Activated naive CD8-positive, alpha-beta T cell treated with anti-CD3 and anti-CD28 coated beads for 36 hours (primary cell): ENCODE results near the gene SLC28A3. TPM values are rescaled to one million over a fixed set of nuclear protein-coding genes. Genes with fewer than 3 reads are reported as not detected.

Experiments
- DNase-seq: peaks from one replicate; pipeline ENCODE4 v3.0.0; 2021
- H3K27ac Mint-ChIP-seq: one replicate; pipeline ENCODE4 v1.8.0; 2022; ENCODE audit warnings: mild to moderate bottlenecking, moderate library complexity, mixed read lengths
- H3K27me3 Mint-ChIP-seq: one replicate; pipeline ENCODE4 v1.8.0; 2022; ENCODE audit warnings: mild to moderate bottlenecking, mixed read lengths
- H3K36me3 Mint-ChIP-seq: one replicate; pipeline ENCODE4 v1.8.0; 2021; ENCODE audit warnings: mild to moderate bottlenecking, mixed read lengths
- H3K4me1 Mint-ChIP-seq: one replicate; pipeline ENCODE4 v1.8.0; 2021; ENCODE audit warnings: mixed read lengths
- H3K4me3 Mint-ChIP-seq: one replicate; pipeline ENCODE4 v1.8.0; 2022; ENCODE audit warnings: mild to moderate bottlenecking, moderate library complexity, mixed read lengths
- H3K9me3 Mint-ChIP-seq: one replicate; pipeline ENCODE4 v1.8.0; 2022; ENCODE audit warnings: mixed read lengths
- total RNA-seq, 2 experiments: library from RNA; stranded (reverse); gene quantifications; one replicate each; pipeline ENCODE4 v1.2.3, GENCODE V29; 2021

The SLC28A3 gene
- total RNA-seq, 2 experiments from 2014 or later = 0.36 to 0.41 TPM

DNA sequence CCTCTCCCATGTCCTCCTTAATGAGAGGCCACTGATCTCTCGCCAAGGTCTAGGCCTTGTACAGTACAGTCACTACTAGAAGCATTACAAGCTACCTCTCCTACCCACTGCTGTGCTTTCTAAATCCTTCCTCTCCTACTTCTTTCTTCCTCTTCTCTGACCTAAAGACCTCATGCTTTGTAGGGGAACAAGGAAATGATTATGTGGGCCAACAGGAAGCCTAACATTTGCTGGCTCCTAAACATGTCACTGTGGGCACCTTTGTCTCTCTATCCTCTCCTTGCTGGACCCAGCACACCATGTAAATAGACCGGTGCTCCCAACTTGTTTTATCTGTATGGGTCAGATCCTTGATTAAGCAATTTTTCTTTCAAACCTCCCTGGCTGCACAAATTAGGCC lies 16.7 kb downstream of the SLC28A3 start:
- Mint-ChIP-seq H3K36me3 (no peaks in the 10 kb centered on the region), H3K27me3 (no peaks in the 10 kb centered on the region), H3K9me3 (peaks cover 4% of the 10 kb centered on the region), H3K4me1 (no peaks in the 10 kb centered on the region), H3K4me3 (no peak overlapping the region), H3K27ac (no peak overlapping the region)
- no peak for DNase-seq

DNA sequence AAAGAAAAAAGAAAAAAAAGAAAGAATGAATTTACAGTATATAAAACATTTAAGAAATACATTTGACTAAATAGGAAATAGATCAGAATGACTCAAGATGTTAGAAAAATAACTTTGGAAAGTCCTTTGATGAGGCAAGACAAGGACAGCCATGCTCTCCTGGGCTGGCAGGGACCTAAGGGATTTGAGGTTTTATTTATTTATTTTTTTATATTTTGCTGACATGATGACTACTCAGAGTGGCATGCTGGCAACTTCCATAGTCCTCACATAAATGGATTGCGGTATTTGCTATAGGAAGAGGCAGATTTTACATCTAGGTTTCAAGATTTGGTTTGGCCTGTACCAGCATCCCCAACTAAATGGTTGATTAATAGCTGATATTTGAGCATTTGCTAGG lies 17.7 kb downstream of the SLC28A3 start:
- Mint-ChIP-seq H3K27me3 (no peaks in the 10 kb centered on the region), H3K36me3 (no peaks in the 10 kb centered on the region), H3K4me1 (no peaks in the 10 kb centered on the region), H3K4me3 (no peak overlapping the region), H3K27ac (no peak overlapping the region), H3K9me3 (peaks cover under 1% of the 10 kb centered on the region)
- no peak for DNase-seq

DNA sequence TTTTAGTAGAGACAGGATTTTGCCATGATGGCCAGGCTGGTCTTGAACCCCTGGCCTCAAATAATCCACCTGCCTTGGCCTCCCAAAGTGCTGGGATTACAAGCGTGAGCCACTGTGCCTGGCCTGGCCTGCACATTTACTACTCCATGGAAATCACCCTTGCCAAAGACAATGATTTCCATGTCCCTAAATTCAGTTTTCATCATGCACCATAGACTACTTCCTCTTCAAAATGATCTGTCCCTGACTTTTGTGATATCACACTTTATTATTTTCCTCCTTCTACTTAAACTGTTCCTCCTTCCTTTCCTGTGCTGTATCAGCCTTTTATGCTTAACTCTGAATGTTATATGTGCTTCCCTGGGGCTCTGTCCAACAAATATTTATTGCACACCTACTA lies 20.3 kb downstream of the SLC28A3 start:
- no peaks in the 10 kb centered on the region for H3K9me3 Mint-ChIP-seq
- H3K4me3 Mint-ChIP-seq = no peak overlapping the region
- H3K27me3 Mint-ChIP-seq = no peaks in the 10 kb centered on the region
- DNase-seq = no peak
- H3K27ac Mint-ChIP-seq = no peak overlapping the region
- H3K36me3 Mint-ChIP-seq = no peaks in the 10 kb centered on the region
- H3K4me1 Mint-ChIP-seq = no peaks in the 10 kb centered on the region

DNA sequence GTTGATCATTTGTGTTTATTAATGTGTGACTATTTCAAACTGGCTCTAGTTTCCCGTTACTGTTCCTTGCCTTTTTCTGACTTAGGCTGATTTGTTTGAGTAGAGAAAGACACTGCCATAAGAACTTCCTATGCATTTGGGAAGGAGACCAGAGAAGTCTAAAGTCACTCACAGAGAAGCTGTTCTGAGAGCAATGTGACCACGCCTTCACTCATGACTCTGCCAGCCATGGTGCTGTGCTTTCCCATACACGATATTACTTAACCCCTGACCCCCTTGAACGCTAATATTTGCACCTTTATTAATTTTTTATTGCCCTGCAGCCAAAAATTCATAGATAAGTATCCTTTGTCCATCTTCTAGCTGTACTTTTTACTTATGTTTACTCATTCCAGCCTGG lies 20.9 kb downstream of the SLC28A3 start:
- no peak overlapping the region for H3K4me3 Mint-ChIP-seq
- peaks cover 2% of the 10 kb centered on the region for H3K4me1 Mint-ChIP-seq
- DNase-seq = no peak
- H3K27ac Mint-ChIP-seq = no peak overlapping the region
- no peaks in the 10 kb centered on the region for H3K27me3 Mint-ChIP-seq
- no peaks in the 10 kb centered on the region for H3K9me3 Mint-ChIP-seq
- H3K36me3 Mint-ChIP-seq = no peaks in the 10 kb centered on the region

DNA sequence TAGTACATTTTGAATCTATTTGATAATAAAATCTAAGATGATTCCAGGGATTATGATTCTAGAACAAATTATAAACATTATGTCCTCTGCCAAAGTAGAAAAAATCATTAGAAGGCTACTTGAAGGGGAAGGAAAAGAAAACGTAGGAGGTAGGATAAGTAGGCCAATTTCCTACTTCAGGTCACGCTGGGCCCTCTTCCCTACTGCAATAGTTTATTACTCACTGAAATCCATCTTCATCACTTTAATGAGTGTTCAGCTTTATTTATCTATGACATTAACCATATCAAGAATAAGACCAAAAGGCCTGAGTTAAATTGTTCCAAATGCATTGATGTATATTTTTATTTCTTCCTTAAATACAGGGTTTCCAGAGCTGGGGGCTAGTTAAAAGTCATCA lies 21.6 kb downstream of the SLC28A3 start:
- H3K27ac Mint-ChIP-seq = no peak overlapping the region
- H3K27me3 Mint-ChIP-seq = no peaks in the 10 kb centered on the region
- H3K36me3 Mint-ChIP-seq = no peaks in the 10 kb centered on the region
- peaks cover 2% of the 10 kb centered on the region for H3K4me1 Mint-ChIP-seq
- H3K4me3 Mint-ChIP-seq = no peak overlapping the region
- no peak for DNase-seq
- H3K9me3 Mint-ChIP-seq = no peaks in the 10 kb centered on the region

DNA sequence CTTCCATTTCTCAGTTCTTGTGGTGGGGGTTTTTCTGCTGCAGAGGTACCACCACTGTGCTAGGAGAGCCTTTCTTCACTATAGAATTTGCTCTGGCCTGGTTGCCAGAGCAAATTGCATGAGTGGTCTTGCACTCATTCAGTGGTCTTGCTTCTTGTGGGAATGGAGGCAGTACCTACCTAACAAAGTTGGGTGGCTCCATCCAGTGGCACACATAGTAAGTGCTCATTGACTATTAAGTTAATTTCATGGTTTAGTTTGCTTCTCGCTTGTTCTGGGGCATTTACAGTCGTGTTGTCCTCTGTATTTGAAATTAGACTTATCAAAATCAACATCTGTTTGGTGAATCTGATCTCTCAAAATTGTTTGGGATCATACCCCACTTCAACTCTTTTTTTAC lies 23.0 kb downstream of the SLC28A3 start:
- DNase-seq = no peak
- no peaks in the 10 kb centered on the region for H3K27me3 Mint-ChIP-seq
- H3K4me3 Mint-ChIP-seq = no peak overlapping the region
- no peak overlapping the region for H3K27ac Mint-ChIP-seq
- peaks cover 2% of the 10 kb centered on the region for H3K4me1 Mint-ChIP-seq
- no peaks in the 10 kb centered on the region for H3K9me3 Mint-ChIP-seq
- no peaks in the 10 kb centered on the region for H3K36me3 Mint-ChIP-seq

DNA sequence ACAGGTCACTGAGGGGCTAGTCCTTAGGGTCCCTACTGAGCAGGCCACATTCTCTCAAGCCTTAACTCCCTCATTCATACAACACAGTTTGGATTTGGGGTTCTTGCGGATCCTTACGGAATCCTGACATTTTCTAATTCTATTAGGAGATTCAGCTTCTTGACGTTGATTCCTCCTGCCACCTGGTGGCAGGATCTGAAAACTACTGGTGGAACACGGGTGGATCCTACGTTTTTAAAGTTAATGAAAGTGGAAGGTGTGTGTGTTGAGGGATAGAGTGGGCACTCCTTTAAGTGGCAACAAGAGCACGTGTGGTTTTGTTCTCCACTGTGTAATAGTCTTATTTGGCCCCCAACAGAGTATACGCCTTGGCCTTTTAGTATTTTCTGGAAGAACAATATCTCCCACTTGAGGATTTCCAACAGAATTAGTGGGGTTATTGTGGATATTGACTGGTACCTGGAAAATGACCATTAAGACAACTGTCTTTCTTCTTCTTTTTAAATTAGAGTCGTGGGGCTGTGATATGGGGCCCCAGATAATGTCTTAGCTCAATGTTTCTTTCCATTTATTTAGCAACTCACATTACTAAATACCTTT lies 25.2 kb downstream of the SLC28A3 start:
- Mint-ChIP-seq H3K27ac (no peak overlapping the region), H3K27me3 (no peaks in the 10 kb centered on the region), H3K4me1 (peaks cover 2% of the 10 kb centered on the region), H3K36me3 (no peaks in the 10 kb centered on the region), H3K9me3 (no peaks in the 10 kb centered on the region), H3K4me3 (no peak overlapping the region)
- peak; percentile 41 for DNase-seq

DNA sequence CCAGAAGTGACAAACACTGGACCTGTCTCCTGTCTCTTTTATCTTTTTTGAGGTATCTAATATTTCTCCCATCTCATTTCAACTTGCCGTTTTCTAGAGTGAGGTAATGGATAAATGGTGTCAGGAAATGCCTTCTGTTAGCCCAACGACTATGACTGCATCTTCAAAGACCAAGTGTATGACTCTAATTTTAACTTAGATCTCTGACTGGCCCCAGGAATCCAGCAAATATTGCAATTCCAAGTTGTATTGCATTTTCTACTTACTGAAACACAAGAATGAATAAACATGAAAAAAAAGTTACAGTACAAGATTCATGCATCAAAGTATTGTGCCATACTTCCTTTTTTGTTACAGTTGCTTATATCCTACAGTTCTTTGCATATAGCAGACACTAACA lies 26.3 kb downstream of the SLC28A3 start:
- Mint-ChIP-seq H3K36me3 (no peaks in the 10 kb centered on the region), H3K4me3 (no peak overlapping the region), H3K27me3 (no peaks in the 10 kb centered on the region), H3K4me1 (peaks cover 2% of the 10 kb centered on the region), H3K27ac (no peak overlapping the region), H3K9me3 (no peaks in the 10 kb centered on the region)
- DNase-seq = no peak

DNA sequence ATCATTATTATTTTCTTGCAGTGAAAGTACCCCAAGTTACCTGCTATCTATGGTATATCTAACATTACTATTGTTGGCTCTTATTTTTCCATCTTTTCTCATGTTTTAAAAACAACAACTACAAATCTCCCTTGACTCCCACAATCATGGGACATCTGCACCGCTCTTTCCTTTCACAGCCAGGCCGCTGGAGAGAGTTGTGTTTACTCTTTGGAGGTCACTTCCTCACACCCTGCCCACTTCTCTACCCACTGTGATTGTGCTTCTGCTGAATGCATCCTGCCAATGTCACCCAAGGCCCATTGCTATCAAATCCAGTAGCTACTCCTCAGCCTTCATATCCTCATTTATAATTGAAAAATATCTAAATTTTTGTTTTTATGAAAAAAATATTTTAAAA lies 29.7 kb downstream of the SLC28A3 start:
- H3K4me3 Mint-ChIP-seq = no peak overlapping the region
- H3K4me1 Mint-ChIP-seq = peaks cover 2% of the 10 kb centered on the region
- no peaks in the 10 kb centered on the region for H3K36me3 Mint-ChIP-seq
- no peak for DNase-seq
- H3K9me3 Mint-ChIP-seq = no peaks in the 10 kb centered on the region
- H3K27ac Mint-ChIP-seq = no peak overlapping the region
- no peaks in the 10 kb centered on the region for H3K27me3 Mint-ChIP-seq

DNA sequence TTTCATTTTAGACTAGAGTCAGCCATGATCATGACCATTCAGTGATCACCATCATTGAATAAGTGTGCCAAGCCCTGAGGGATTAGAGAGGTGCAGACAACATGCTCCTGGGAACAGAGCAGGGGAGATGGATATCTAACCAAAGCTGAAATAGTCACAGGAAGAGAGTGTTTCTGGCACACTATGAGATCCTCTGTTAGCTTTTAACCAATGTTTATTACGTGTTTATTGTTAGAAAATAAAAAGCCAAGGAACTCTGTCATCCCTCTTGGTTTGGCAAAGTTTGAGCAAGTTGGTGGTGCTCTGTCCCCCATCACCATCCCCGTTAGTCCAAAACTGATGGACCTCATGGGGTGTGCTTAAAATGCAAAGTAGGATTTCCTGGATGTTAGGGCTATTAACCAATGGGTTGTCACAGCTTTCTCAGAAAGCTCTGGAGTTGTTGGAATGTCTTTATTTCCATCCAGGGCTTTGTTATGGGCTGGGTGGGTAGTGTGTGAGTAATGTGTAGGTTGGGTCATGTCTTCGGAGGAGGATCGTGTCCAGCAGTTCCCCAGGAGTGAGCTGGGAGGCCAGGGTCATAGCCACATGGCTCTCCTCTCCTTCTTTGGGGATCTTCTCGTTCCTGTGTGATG lies 34.9 kb downstream of the SLC28A3 start:
- Mint-ChIP-seq H3K27ac (no peak overlapping the region), H3K4me1 (peaks cover 8% of the 10 kb centered on the region), H3K9me3 (no peaks in the 10 kb centered on the region), H3K36me3 (no peaks in the 10 kb centered on the region), H3K4me3 (no peak overlapping the region), H3K27me3 (no peaks in the 10 kb centered on the region)
- DNase-seq = no peak

DNA sequence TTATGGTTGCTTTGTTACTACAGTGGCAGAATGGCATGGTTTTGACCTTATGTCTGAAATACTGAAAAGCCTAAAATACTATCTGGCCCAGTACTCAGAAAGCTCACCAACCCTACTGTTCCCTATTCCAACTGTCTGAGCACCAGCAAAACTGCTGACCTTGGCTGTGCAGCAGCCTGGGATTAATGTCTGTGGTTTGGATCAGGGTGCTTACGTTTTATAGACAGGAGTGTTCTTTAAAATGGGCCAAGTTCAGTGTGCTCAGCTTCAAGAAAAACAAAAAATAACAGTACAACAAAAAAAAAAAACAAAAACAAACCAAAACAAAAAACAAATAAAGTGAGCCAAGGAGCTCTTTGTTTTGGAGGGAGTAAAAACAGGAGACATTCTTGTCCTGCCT lies 36.4 kb downstream of the SLC28A3 start:
- no peak for DNase-seq
- no peak overlapping the region for H3K4me3 Mint-ChIP-seq
- H3K9me3 Mint-ChIP-seq = no peaks in the 10 kb centered on the region
- peaks cover 8% of the 10 kb centered on the region for H3K4me1 Mint-ChIP-seq
- H3K36me3 Mint-ChIP-seq = no peaks in the 10 kb centered on the region
- peak overlapping the region; percentile 31 for H3K27ac Mint-ChIP-seq
- no peaks in the 10 kb centered on the region for H3K27me3 Mint-ChIP-seq

DNA sequence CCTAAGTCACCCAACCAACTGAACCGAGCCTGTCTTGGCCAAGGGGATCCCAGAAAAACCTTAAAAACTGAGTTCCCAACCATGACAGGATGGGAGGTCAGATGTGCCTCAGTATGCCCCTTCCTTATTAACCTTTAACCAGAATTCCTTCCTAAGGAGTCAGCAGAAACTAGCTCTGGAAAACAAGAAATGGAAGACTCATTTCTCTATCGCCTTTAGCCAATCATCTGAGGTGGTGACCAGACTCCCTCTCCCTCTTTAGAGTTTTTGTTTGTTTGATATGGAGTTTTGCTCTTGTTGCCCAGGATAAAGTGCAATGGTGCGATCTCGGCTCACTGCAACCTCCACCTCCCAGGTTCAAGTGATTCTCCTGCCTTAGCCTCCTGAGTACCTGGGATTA lies 37.5 kb downstream of the SLC28A3 start:
- DNase-seq = no peak
- no peaks in the 10 kb centered on the region for H3K27me3 Mint-ChIP-seq
- H3K4me1 Mint-ChIP-seq = peaks cover 12% of the 10 kb centered on the region
- H3K4me3 Mint-ChIP-seq = no peak overlapping the region
- no peaks in the 10 kb centered on the region for H3K36me3 Mint-ChIP-seq
- no peaks in the 10 kb centered on the region for H3K9me3 Mint-ChIP-seq
- no peak overlapping the region for H3K27ac Mint-ChIP-seq

DNA sequence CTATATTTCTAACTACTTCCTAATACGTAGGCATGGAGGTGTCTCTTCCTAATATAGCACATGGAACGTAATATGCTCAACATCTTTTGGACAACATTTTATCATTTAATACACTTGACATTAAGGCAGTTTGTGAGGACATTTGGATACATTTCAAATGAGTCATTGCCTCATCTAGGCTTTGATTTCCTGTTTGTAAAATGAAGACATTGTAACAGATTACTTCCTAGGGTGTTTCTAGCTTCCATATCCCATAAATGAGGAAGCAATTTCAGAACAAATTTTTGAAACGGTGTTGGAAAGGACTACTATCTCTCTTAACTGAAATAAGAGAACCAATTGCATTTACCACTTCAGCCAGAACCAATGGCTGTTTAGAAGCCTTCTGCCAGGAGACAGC lies 38.7 kb downstream of the SLC28A3 start:
- Mint-ChIP-seq H3K9me3 (no peaks in the 10 kb centered on the region), H3K27ac (peak overlapping the region; percentile 25), H3K27me3 (no peaks in the 10 kb centered on the region), H3K4me1 (peaks cover 24% of the 10 kb centered on the region), H3K4me3 (no peak overlapping the region), H3K36me3 (peaks cover 4% of the 10 kb centered on the region)
- DNase-seq = no peak

DNA sequence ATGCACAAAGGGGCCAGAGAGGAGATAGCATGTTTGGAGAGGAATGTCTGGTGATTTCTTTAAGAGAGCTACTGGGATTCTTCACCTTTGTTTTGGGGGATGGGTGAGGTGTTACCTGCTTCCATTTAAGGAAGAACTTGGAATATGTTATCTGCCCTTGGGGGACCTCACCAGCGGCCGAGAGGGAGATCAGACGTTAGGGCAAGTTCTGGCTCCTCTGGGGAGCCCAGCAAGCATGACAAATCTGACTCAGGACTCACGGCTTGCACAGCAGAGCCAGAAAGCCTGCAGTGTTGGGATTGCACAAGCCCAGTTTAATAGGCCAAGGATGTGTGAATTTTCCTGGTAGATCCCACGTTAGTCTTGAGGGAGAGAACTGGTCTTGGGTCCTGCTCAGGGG lies 40.3 kb downstream of the SLC28A3 start:
- H3K36me3 Mint-ChIP-seq = peaks cover 4% of the 10 kb centered on the region
- no peaks in the 10 kb centered on the region for H3K9me3 Mint-ChIP-seq
- H3K27me3 Mint-ChIP-seq = no peaks in the 10 kb centered on the region
- no peak overlapping the region for H3K4me3 Mint-ChIP-seq
- H3K4me1 Mint-ChIP-seq = peaks cover 39% of the 10 kb centered on the region
- H3K27ac Mint-ChIP-seq = no peak overlapping the region
- DNase-seq = no peak

DNA sequence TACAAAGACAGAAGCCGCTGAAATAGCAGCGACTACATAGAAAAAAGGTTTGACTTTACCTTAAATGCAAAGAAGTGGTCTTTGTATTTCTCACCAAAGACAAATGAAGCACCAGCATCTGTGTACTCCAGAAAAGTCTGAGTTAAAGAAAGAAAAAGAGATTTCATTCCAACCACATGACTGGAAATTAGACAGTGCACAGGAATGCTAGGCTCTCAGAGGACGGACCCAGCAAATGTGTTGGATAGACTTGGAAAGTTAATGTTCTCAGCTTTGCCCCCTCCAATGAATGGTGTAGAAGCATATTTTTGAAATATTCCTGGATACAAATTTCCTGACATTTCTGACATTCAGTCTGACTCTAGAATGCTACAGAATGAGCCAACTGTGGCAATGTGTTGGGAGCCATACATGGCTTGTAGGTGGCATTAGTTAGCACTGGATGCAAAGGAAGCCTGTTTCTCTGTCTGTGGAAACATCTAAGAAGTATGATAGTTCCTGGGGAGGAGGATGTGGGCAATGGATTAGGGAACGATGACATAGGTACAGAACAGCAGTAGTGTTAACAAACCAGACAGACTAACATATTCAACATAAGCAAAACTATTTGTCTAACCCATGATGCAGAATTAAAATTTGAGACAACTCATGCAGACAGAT lies 43.3 kb downstream of the SLC28A3 start:
- Mint-ChIP-seq H3K4me3 (no peak overlapping the region), H3K27ac (peak overlapping the region; percentile 99), H3K36me3 (peaks cover 8% of the 10 kb centered on the region), H3K4me1 (peaks cover 69% of the 10 kb centered on the region), H3K27me3 (no peaks in the 10 kb centered on the region), H3K9me3 (peaks cover 2% of the 10 kb centered on the region)
- DNase-seq = no peak
